Type B pancreatic cell (in vitro differentiated cells): ENCODE measurements around the gene RIPOR2. TPM values are rescaled to one million over a fixed set of nuclear protein-coding genes. Genes with fewer than 3 reads are reported as not detected.
"Not testable (repeated sequence)": the region's sequence is repeated elsewhere in the genome, so short reads cannot be mapped to it uniquely, and the experiment has no call there.

Experiments
- DNase-seq: peaks from one replicate; pipeline ENCODE4 v3.0.0; 2021; ENCODE audit warnings: mixed read lengths; ENCODE audit not compliant: unreplicated experiment; ENCODE audit errors: extremely low spot score
- H3K27ac Mint-ChIP-seq: 2 replicates; pipeline ENCODE4 v1.8.0; 2021; ENCODE audit warnings: mild to moderate bottlenecking, mixed read lengths
- H3K27me3 Mint-ChIP-seq: 2 replicates; pipeline ENCODE4 v1.8.0; 2021; ENCODE audit warnings: mixed read lengths
- H3K36me3 Mint-ChIP-seq: 2 replicates; pipeline ENCODE4 v1.8.0; 2021; ENCODE audit warnings: mixed read lengths
- H3K4me1 Mint-ChIP-seq: one replicate; pipeline ENCODE4 v1.8.0; 2021; ENCODE audit warnings: mixed read lengths; ENCODE audit not compliant: unreplicated experiment
- H3K4me3 Mint-ChIP-seq: 2 replicates; pipeline ENCODE4 v1.8.0; 2021; ENCODE audit warnings: mild to moderate bottlenecking, mixed read lengths
- H3K9me3 Mint-ChIP-seq: 2 replicates; pipeline ENCODE4 v1.8.0; 2021; ENCODE audit warnings: mixed read lengths
- total RNA-seq: library from RNA; stranded (reverse); gene quantifications from 2 replicates; pipeline ENCODE4 v1.2.1, GENCODE V29; 2021; ENCODE audit warnings: low replicate concordance
- TF ChIP-seq, protein P1 (sequence below): fragments of 200-600 bp; sonication (generic); conservative IDR thresholded peaks from 2 replicates; pipeline ENCODE4 v1.5.0; 2021; ENCODE audit warnings: antibody characterized with exemption, mild to moderate bottlenecking

The RIPOR2 gene
- total RNA-seq, 1 donor from 2014 or later, result 4.2 TPM

DNA sequence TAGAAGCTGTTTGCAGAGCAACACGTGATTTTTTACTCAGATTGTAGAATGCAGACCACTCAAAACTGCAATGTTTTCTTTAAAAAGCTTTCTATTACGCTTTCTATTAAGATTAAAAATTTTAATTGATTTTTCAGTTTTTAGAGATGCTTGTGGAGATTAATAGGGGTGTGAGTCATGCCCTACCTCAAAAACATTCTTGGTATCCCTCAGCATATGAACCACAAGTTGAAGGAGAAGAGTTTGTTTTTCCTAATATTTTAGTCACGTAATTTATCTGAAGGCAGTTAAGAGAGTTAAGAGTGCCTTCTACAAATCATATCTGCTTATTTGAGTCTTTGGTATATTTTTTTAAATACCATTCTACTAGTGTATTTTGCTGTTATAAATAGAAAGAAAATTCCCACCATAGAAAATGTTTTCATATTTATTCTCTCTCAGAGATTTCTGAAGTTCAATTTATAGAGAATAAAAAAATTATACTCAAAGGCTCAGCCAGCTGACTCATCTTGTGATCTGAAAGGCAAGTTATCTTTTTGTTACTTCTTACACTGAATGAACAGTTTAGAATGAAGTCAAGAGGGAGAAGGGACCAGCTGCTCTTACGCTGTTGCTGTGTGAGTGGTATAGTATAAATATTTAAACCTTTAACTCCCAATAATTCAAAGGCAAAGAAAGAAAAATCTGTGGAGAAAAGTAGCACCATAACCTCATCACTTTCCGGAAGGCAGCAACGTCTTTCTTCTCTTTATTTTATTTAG is 7.6 kb downstream of the RIPOR2 start:
- Mint-ChIP-seq H3K4me1 (peaks cover 35% of the 10 kb centered on the region), H3K9me3 (peaks cover 6% of the 10 kb centered on the region), H3K27ac (no peak overlapping the region), H3K36me3 (peaks cover 6% of the 10 kb centered on the region), H3K27me3 (peaks cover 4% of the 10 kb centered on the region), H3K4me3 (no peak overlapping the region)
- TF ChIP-seq, protein P1, sequence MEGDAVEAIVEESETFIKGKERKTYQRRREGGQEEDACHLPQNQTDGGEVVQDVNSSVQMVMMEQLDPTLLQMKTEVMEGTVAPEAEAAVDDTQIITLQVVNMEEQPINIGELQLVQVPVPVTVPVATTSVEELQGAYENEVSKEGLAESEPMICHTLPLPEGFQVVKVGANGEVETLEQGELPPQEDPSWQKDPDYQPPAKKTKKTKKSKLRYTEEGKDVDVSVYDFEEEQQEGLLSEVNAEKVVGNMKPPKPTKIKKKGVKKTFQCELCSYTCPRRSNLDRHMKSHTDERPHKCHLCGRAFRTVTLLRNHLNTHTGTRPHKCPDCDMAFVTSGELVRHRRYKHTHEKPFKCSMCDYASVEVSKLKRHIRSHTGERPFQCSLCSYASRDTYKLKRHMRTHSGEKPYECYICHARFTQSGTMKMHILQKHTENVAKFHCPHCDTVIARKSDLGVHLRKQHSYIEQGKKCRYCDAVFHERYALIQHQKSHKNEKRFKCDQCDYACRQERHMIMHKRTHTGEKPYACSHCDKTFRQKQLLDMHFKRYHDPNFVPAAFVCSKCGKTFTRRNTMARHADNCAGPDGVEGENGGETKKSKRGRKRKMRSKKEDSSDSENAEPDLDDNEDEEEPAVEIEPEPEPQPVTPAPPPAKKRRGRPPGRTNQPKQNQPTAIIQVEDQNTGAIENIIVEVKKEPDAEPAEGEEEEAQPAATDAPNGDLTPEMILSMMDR, result no peak
- DNase-seq, result no peak

DNA sequence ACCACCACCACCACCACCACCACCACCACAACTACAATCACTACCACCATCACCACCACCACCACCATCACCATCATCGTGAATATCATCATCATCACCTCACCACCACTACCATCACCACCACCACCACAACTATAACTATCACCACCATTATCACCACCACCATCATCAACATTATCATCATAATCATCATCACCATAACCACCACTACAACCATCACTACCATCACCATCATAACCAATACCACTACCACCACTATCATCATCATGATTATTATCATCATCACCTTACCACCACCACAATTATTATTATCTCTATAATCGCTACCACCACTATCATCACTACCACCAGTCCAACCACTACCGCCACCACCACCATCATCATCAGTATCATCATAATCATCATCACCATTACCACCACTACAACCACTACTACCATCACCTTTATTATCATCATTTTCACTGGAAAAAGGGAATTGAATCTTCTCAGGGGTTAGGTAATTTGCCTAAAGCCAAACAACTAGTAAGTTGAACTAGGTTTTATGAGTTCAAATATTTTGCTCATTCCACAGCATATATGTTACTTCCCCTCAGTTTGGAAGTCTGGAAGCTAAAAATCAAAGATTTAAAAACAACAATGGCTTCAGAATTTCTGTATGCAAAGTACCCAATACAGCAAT is 8.3 kb downstream of the RIPOR2 start:
- Mint-ChIP-seq H3K27me3 (peaks cover 4% of the 10 kb centered on the region), H3K4me1 (peaks cover 33% of the 10 kb centered on the region), H3K9me3 (peaks cover 6% of the 10 kb centered on the region), H3K27ac (no peak overlapping the region), H3K4me3 (no peak overlapping the region), H3K36me3 (peaks cover 6% of the 10 kb centered on the region)
- DNase-seq, result no peak
- TF ChIP-seq, protein P1, result no peak

DNA sequence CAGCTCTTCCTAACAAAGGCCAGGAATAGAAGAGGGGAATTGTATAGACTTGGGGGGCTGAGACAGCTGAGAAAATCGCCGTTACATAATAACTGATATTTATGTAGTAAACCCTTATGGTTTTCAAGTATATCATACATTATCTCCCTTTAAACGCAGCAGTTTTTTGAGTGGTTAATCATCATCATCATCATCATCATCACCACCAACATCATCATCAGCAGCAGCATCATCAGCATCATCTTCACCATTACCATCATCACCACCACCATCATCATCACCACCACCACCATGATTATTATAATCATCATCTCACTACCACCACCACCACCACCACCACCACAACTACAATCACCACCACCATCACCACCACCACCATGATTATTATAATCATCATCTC is 9.1 kb downstream of the RIPOR2 start:
- H3K27me3 Mint-ChIP-seq, H3K27ac Mint-ChIP-seq, H3K9me3 Mint-ChIP-seq, DNase-seq, H3K36me3 Mint-ChIP-seq, H3K4me3 Mint-ChIP-seq: not testable (repeated sequence)
- H3K4me1 Mint-ChIP-seq, result peaks cover 25% of the 10 kb centered on the region

DNA sequence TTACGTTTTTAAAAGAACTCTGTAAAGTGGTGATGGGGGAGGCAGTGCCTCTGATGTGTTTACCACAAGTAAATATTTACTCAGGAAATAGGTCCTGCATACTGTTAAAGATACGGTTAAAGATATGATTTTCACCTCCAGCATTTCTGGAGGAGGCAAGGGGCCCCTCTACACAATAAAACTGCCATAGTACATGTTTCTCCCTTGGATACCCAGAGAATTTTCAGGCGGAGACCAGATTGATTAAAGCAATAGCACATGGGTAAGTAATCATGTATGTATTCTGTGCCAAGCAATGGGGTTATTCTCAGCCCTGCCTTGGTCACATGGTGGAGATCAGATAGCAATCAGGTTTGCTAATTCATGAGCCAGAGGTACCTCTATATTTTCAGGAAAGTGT is 9.6 kb downstream of the RIPOR2 start:
- Mint-ChIP-seq H3K4me3 (no peak overlapping the region), H3K27ac (no peak overlapping the region), H3K4me1 (peaks cover 21% of the 10 kb centered on the region)

GRCh38 chr6:24925661-24926060 is 10.1 kb downstream of the RIPOR2 start:
- Mint-ChIP-seq H3K27me3 (peaks cover 4% of the 10 kb centered on the region), H3K36me3 (peaks cover 6% of the 10 kb centered on the region), H3K9me3 (peaks cover 6% of the 10 kb centered on the region), H3K27ac (no peak overlapping the region), H3K4me3 (no peak overlapping the region), H3K4me1 (peaks cover 18% of the 10 kb centered on the region)
- TF ChIP-seq, protein P1, result no peak
- no peak for DNase-seq

More for the DNA sequence above, 9.6 kb downstream of the RIPOR2 start:
- peaks cover 6% of the 10 kb centered on the region for H3K9me3 Mint-ChIP-seq
- TF ChIP-seq, protein P1, result no peak
- H3K27me3 Mint-ChIP-seq, result peaks cover 4% of the 10 kb centered on the region
- DNase-seq, result no peak
- peaks cover 6% of the 10 kb centered on the region for H3K36me3 Mint-ChIP-seq

GRCh38 chr6:24924580-24925356 is 11.0 kb downstream of the RIPOR2 start:
- Mint-ChIP-seq H3K4me1 (peaks cover 21% of the 10 kb centered on the region), H3K4me3 (no peak overlapping the region), H3K27ac (no peak overlapping the region), H3K27me3 (peaks cover 4% of the 10 kb centered on the region), H3K9me3 (peaks cover 6% of the 10 kb centered on the region), H3K36me3 (peaks cover 6% of the 10 kb centered on the region)
- TF ChIP-seq, protein P1, result no peak
- no peak for DNase-seq
